Measurements from ENCODE around the gene PPP1R14D.

DNA sequence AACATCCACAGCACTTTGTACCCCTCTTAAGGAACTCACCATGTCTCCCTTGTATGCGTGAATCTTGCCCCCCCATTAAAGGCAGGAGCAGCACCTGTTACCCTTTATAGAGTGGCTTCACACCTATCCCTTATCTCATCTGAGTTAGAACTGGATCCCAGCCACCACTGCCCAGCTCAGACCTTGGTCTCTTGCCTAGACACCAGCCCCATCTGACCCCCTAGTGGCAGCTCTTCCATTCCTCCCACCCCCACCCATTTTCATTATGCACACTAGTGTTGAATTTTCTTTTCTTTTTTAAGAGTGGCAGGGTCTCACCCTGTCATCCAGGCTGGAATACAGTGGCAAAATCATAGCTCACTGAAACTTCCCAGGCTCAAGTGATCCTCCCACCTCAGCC is 24.8 kb downstream of the PPP1R14D start:
- TF ChIP-seq POLR2A (IDR thresholded peaks at IDR 0.05) (no peak), CTCF (IDR thresholded peaks at IDR 0.05) (no peak), POLR2AphosphoS5 (IDR thresholded peaks at IDR 0.05; ENCODE audit: insufficient read depth in 1 of 2, low read depth in 1 of 2) (no peak)

All from vagina (tissue), 2 donors.